Globus pallidus (tissue), 1 donor: Measurements from ENCODE around the gene TEX26.

ENCODE experiments used
- DNase-seq: peaks from one replicate; pipeline ENCODE4 v3.0.0-alpha.2; 2015; ENCODE audit warnings: low spot score

Gene TEX26

DNA sequence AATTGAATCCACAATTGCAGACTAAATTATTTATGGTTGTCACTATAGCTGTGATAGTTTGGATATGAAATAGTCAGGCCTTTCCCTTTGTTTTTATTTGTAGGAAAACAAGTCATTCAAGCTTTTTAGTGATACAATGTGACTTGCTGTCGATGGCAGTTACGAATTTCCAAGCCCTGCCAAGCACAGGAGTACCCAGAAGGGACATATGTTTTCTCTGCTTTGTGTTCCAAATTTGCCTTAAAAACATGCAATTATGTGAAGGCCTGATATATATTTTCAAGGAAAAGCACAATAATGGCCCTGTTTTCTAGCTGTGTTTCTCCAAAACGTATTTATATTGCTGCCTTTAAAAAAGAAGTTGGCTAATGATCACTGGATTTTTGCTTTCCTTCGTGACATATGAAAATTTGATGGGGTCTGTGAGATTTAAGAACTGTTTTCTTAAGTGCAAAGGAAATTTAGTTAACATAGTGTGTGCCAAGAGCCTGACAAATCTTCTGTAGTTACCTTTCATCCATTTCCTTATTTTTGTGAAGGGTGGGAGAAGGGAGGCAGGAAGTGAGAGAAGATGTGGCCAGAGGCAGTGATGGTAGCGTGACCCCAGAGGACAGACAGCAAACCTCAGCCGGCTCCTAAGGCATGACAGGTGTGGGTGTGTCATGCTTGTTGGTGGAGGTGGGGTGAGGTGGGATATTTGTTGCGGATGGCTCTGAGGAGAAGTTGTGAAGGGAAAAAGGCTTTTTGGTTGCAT, 79.6 kb downstream of the TEX26 start:
- DNase-seq: no peak

DNA sequence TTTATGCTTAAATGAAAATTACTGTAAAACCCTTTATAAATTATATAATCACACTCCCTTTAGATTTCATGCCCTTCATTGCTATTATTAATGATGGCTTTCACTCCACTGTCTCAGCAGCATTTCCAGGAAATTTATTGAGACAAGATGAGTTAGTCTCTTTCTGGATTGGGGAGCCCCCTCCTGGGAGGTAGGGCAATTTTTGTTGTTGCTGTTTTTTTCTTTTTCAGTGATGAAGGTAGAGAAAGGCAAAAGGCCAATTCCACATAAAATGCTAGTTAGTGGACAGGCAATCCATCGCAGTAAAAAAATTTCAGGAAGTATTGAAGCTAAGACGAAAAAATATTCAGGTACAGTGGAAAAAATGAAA, 80.2 kb downstream of the TEX26 start:
- DNase-seq: no peak

DNA sequence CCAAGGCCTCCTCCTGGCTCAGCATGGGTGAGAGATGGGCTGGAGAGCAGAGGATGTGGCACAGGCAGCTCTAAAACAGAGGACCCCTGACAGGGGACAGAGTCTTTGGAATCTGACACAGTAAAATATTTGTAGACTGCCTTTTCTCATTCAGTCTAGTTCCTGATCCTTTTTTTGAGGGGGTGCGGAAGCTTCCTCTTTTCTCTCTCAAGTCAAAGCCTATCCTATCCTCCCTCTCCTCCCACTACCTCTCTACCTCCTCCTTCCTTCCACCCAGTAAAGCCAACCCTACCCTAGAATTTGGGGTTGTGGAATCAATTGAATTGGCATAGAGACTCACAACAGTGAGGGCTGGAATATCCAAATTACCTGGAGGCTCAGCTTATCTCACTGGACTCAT, 82.0 kb downstream of the TEX26 start:
- no peak for DNase-seq

DNA sequence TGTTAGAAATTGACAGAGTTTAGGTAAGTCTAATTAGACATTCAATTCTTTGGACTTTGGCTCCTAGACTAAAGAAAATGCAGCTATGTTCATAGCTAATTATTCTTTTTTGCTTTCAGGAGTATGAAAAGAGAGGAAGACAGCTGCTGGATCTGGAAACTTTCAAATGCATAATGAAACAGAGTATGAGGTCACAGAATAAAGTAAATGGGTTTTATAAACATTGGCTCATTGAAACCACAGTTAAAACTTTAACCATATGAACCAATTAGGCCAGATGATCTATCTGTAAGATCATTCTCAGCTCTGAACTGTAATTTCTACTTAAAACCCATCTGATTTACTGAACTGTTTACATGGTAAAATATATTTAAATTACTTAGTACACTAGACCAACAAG, 82.7 kb downstream of the TEX26 start:
- DNase-seq: no peak

DNA sequence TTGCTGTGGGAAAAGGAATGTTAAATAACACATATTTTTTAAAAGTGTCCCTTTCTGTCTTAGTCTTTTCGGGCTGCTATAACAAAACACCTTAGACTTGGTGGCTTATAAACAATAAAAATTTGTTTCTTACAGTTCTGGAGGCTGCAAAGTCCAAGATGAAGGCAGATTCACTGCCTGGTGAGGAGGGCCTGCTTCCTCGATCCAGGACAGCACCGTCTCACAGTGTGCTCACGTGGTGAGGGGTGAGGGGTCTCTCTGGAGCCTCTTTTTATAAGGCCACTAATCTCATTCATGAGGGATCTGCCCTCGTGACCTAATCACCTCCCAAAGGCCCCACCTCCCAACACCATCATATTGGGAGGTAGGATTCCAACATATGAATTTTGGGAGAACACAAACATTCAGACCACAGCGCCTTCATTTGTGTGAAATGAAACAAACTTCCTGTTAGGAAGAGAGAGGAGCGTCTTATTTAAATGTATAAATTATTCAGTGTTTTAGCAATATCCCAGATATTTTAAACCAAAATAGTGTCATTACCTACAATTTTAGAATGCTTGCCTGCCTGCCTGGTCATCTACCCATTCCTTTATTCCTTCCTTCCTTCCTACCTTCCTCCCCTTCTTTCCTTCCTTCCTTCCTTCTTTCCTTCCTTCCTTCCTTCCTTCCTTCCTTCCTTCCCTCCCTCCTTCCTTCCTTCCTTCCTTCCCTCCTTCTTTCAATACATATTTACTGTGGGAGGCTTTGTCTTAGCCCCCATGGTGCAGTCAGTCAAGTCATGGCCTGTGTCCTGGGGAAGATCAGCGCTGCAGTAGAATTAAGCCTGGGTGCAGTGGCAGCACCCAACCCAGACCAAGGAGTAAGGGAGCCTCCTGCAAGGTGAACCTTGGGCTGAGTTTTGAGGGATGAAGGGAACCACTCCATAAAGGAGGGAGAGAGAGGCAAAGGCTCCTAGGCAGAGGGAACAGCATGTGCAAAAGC, 84.2 kb downstream of the TEX26 start:
- no peak for DNase-seq

DNA sequence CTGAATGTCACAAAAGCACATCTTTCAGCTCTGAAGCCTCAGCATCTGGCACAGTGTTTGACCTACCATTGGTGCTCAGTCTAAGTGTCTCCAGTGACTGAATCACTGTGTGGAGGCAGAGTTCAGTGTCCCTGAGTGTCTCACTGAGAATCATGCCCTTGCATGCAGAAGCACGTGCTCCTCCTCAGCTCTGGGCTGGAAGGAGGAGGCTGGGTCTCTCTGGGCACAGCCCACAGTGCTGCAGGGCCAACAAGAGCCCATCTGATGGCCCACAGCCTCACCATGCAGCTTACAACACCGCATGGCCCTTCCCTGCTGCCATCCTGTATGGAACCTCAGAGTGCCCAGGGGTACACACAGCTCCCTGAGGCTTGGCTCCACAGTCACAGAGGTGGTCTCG, 86.1 kb downstream of the TEX26 start:
- DNase-seq: no peak

DNA sequence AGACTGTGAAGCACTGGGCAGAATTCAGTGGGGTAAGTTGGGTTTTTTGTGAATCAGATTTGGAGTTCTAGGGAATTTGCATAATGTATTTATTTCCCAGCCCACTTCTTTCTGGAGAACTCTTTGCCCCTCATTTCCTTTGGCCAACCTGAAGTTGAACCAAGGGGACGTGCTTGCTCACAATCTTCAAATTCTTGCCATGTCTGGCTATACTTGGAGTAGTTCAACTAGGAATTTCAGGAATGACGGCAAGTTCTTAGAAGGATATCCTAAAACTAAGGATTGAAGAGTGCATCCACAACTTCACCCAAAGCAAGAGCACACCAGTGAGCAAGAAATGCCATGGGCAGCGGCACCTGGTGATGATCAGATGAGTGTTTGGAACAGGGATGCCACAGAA, 88.5 kb downstream of the TEX26 start:
- DNase-seq: no peak

DNA sequence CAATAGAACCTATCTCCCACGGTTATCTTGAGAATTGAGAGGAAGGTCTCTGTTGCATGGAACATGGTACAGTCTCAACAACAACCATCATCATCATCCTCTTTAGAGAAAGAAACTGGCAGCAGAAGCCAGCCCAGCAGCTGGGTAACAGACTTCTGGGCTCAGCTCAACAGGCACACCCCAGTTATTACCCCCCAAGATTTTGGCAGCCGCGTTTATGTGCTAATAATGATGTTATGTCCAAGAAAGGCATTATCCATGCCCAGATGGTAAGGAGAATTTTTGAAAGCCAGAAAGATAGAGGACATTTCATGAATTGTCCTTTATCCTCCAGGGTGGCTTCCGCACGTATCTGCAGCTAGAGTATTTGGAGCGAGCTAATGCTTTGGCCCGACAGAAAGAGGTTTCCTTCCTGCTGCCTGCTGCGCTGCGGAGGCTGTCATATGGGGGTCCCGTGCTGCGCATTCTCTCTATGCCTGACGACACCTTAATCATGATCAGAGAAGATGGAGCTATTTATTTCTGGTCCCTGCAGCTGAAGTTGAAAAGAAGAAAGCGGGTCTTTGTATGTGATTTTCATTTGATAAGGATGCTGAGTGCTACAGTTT, 89.9 kb downstream of the TEX26 start:
- DNase-seq: no peak

DNA sequence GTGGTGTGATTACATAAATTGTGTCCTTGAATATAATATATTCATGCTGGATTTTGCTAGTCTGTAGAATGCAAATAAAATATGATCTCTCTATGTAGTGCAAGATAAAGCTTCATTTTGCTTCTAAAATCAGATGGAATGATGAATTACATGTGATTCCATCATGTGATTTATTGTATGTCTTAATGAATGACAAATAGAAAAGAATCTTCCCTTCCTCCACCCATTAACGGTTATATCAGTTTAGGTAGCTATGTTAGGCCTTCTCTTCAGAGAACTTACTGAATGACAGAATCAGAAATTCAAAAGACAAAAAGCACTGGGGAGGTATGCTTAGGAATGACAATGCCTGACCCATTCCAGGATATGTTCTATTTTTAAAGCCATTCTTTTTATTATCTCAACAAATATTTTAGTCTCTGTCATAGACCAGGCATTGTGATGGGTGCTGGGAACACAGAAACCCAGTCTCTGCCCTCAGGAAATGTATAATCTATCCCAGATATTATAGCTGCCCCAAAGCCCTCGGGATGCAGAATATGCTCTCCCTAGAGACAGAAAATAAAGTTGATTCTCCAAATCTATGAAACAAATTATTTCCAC, 90.6 kb downstream of the TEX26 start:
- no peak for DNase-seq
